Esophagus (tissue), 2 donors: ENCODE measurements around the gene CCDC197. TPM values are rescaled to one million over a fixed set of nuclear protein-coding genes. Genes with fewer than 3 reads are reported as not detected.
A peak's percentile ranks its signal among the peaks of the same experiment; 100 is the strongest.

Experiments
- H3K27ac ChIP-seq, 2 donors: one replicate each; pipeline ENCODE4 v1.5.1; 2013; ENCODE audit warnings: low read depth in 2 of 2, mild to moderate bottlenecking in 2 of 2, inconsistent platforms in 1 of 2, low read length in 1 of 2, moderate library complexity in 1 of 2
- H3K27me3 ChIP-seq, 2 donors: one replicate each; pipeline ENCODE4 v1.6.1; 2013; ENCODE audit warnings: low read length in 2 of 2, control low read depth in 1 of 2, mild to moderate bottlenecking in 1 of 2; ENCODE audit not compliant: insufficient read depth in 2 of 2, control insufficient read depth in 1 of 2
- H3K36me3 ChIP-seq, 2 donors: one replicate each; pipeline ENCODE4 v1.6.1; 2013; ENCODE audit warnings: low read length in 1 of 2; ENCODE audit not compliant: control insufficient read depth in 2 of 2, insufficient read depth in 2 of 2
- H3K4me1 ChIP-seq, 2 donors: one replicate each; pipeline ENCODE4 v1.6.1; 2013; ENCODE audit warnings: low read length in 1 of 2; ENCODE audit not compliant: control insufficient read depth in 2 of 2, insufficient read depth in 2 of 2
- H3K4me3 ChIP-seq, 2 donors: one replicate each; pipeline ENCODE4 v1.5.1; 2013; ENCODE audit warnings: low read length in 2 of 2, mild to moderate bottlenecking in 2 of 2, low read depth in 1 of 2, moderate library complexity in 1 of 2
- H3K9me3 ChIP-seq, 2 donors: one replicate each; pipeline ENCODE4 v1.6.1; 2013; ENCODE audit warnings: mild to moderate bottlenecking in 2 of 2, low read depth in 1 of 2, low read length in 1 of 2, moderate library complexity in 1 of 2; ENCODE audit not compliant: control insufficient read depth in 2 of 2, insufficient read depth in 1 of 2
- WGBS, 2 donors: extraction: QIAGEN DNeasy Blood & Tissue Kit; methylation state at CpG; one replicate each; pipeline ENCODE4 v1.1.7; 2013; 5-methylcytosine and 5-hydroxymethylcytosine counted together
- polyA plus RNA-seq, 2 donors: library from polyadenylated mRNA; stranded (reverse); fragments of 200-250 nt; gene quantifications; one replicate each; pipeline ENCODE4 v1.2.3, GENCODE V29; 2013
- donor health status: healthy with polysubstance abuse.
- donor health status: Bipolar disorder and iron deficiency.

CCDC197 gene
- polyA plus RNA-seq, 2 donors = not detected

DNA sequence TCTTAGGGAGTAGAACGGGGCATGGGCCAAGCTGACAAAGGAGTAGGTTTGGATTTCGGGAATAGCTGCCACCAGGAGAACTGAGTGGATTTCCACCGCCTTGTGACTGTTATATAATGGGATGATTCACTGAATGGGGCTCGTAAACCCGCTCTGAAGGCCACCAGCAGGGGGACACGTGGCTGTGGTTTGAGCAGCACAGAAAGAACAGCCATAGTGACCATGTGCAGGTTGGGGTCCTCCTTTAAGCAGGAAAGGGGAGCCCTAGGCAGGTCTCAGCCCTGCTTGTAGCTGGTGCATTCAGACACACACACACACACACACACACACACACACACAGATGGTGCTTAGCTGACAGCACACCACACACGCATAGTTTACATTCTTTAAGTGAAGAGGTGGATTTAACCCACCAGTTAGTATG, 12.1 kb upstream of the CCDC197 start:
- Histone ChIP-seq H3K27me3 (no peaks in the 10 kb centered on the region), H3K27ac (no peak overlapping the region), H3K36me3 (no peaks in the 10 kb centered on the region), H3K4me3 (no peak overlapping the region), H3K9me3 (no peaks in the 10 kb centered on the region), H3K4me1 (peaks cover 0 to 14% of the 10 kb centered on the region in 2 donors)
- 43 to 46% methylated on average over 7 of the region's 7 CpGs for WGBS, 2 donors

DNA sequence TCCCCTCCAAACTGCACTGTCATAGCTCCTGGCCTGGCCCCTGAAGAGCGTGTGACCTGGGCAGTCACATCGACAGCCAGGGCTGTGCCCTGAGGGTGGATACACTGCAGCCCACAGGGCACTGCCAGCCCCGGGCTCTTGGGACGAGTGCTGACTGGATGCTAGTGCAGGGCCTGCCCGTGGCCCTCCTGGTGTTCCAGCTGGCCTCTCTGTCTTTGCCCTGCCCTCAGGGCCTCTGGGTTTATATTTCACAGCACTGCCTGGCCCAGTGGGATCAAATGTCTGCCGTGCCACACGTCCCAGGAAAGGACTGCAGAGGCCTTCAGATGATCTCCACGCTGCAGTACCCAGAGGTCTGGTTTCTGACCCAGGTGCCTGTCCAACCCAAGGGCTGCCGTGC, 10.1 kb upstream of the CCDC197 start:
- no peaks in the 10 kb centered on the region for H3K36me3 ChIP-seq
- no peaks in the 10 kb centered on the region for H3K9me3 ChIP-seq
- no peak overlapping the region for H3K27ac ChIP-seq
- 52 to 71% methylated on average over 9 of the region's 9 CpGs for WGBS, 2 donors
- peaks cover 0 to 10% of the 10 kb centered on the region in 2 donors for H3K4me1 ChIP-seq
- H3K4me3 ChIP-seq = no peak overlapping the region
- H3K27me3 ChIP-seq = no peaks in the 10 kb centered on the region

DNA sequence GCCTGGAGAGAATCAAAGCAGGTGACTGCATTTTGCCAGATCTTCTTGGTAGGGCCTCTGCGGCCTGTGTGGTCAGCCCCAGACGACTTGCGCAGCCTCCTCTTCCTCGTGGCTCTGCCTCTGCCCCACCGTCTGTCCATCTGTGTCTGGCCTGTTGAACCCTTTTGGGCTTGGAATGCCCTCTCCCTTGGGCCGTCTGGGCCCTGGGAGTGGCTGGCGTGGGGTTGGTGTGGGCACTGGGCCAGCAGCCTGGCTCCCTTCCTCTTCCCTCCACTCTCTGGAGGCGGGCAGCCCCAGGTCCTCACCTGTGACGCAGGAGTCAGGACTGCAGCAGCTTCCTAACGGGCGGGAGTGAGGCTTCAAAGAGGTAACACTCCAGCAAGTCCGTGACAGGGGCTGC, 9.7 kb upstream of the CCDC197 start:
- 54 to 57% methylated on average over 12 of the region's 12 CpGs for WGBS, 2 donors
- Histone ChIP-seq H3K36me3 (no peaks in the 10 kb centered on the region), H3K4me3 (no peak overlapping the region), H3K27ac (peak overlapping the region in 1 of 2 donors; percentile 23), H3K9me3 (no peaks in the 10 kb centered on the region), H3K4me1 (peaks cover 0 to 10% of the 10 kb centered on the region in 2 donors), H3K27me3 (no peaks in the 10 kb centered on the region)

GRCh38 chr14:93987815-93988476, 9.2 kb upstream of the CCDC197 start:
- 53 to 74% methylated on average over 3 of the region's 3 CpGs for WGBS, 2 donors
- Histone ChIP-seq H3K9me3 (no peaks in the 10 kb centered on the region), H3K27ac (no peak overlapping the region), H3K4me1 (peaks cover 0 to 10% of the 10 kb centered on the region in 2 donors), H3K36me3 (no peaks in the 10 kb centered on the region), H3K27me3 (no peaks in the 10 kb centered on the region), H3K4me3 (no peak overlapping the region)

DNA sequence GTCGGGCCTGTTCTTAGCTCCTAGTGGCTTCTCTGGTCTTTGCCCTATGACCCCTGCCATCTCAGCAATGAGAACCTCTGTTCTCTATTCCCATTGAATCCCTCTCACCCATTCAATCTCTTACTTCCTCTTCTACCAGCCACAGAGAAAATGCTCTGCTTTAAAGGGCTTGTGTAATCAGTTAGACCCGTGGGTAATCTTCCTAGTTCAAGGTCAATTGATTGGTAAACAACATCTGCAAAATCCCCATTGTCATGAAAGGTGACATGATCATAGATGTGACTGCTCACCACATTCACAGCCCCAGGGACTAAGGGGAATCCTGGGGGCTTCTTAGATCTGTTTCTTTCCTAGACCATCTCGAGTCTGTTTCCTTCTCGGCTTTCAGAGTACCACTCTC, 7.2 kb upstream of the CCDC197 start:
- Histone ChIP-seq H3K36me3 (no peaks in the 10 kb centered on the region), H3K27me3 (no peaks in the 10 kb centered on the region), H3K4me3 (no peak overlapping the region), H3K9me3 (no peaks in the 10 kb centered on the region), H3K27ac (no peak overlapping the region), H3K4me1 (peaks cover 0 to 6% of the 10 kb centered on the region in 2 donors)
- 76 to 78% methylated on average over 4 of the region's 4 CpGs for WGBS, 2 donors

- Histone ChIP-seq H3K4me3 (no peak overlapping the region), H3K4me1 (peaks cover 0 to 4% of the 10 kb centered on the region in 2 donors), H3K9me3 (no peaks in the 10 kb centered on the region), H3K36me3 (no peaks in the 10 kb centered on the region), H3K27ac (no peak overlapping the region), H3K27me3 (no peaks in the 10 kb centered on the region)
- 87 to 88% methylated on average over 10 of the region's 10 CpGs for WGBS, 2 donors
Measured at GRCh38 chr14:93991212-93991611, 5.9 kb upstream of the CCDC197 start.

- H3K9me3 ChIP-seq = no peaks in the 10 kb centered on the region
- WGBS, 2 donors = 86 to 96% methylated on average over 4 of the region's 4 CpGs
Measured at GRCh38 chr14:93991649-93992048, 5.5 kb upstream of the CCDC197 start.

DNA sequence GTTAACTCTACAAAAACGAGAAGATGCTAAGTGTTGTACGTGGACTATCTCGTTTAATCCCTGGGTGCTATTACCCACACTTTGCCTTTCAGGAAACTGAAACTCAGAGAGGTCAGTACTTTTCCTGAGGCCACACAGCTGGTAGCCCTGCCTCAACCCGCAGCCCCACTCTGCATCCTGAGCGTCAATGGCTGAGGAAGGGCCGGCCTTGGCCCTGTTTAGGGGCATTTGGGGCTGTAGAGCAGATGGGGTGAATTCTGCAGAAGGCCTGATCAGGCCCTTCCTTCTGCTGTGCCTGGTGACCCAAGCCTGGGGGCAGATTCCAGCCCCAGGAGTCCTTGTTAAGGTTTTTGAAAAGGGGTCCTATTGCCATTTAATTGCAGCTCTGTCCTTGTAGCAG, 3.7 kb upstream of the CCDC197 start:
- WGBS, 2 donors = 79 to 83% methylated on average over 6 of the region's 6 CpGs
- H3K9me3 ChIP-seq = no peaks in the 10 kb centered on the region
- no peaks in the 10 kb centered on the region for H3K4me1 ChIP-seq
- H3K27me3 ChIP-seq = no peaks in the 10 kb centered on the region
- H3K36me3 ChIP-seq = no peaks in the 10 kb centered on the region
- H3K4me3 ChIP-seq = no peak overlapping the region
- no peak overlapping the region for H3K27ac ChIP-seq

More at GRCh38 chr14:93991649-93992048, 5.5 kb upstream of the CCDC197 start:
- Histone ChIP-seq H3K4me3 (no peak overlapping the region), H3K27me3 (no peaks in the 10 kb centered on the region), H3K27ac (no peak overlapping the region), H3K36me3 (no peaks in the 10 kb centered on the region), H3K4me1 (peaks cover 0 to 4% of the 10 kb centered on the region in 2 donors)

GRCh38 chr14:93994919-93995682, 2.0 kb upstream of the CCDC197 start:
- Histone ChIP-seq H3K27me3 (no peaks in the 10 kb centered on the region), H3K4me1 (no peaks in the 10 kb centered on the region), H3K27ac (peak overlapping the region in 1 of 2 donors; percentile 79), H3K9me3 (no peaks in the 10 kb centered on the region), H3K36me3 (no peaks in the 10 kb centered on the region), H3K4me3 (no peak overlapping the region)
- 22 to 30% methylated on average over 13 of the region's 13 CpGs for WGBS, 2 donors
